ENCODE results near the gene CACNB4. TPM values are rescaled to one million over a fixed set of nuclear protein-coding genes. Genes with fewer than 3 reads are reported as not detected.
"Not testable (repeated sequence)": the region's sequence is repeated elsewhere in the genome, so short reads cannot be mapped to it uniquely, and the experiment has no call there.

CACNB4 gene
- total RNA-seq, 1 donor from 2014 or later: 11.4 TPM

DNA sequence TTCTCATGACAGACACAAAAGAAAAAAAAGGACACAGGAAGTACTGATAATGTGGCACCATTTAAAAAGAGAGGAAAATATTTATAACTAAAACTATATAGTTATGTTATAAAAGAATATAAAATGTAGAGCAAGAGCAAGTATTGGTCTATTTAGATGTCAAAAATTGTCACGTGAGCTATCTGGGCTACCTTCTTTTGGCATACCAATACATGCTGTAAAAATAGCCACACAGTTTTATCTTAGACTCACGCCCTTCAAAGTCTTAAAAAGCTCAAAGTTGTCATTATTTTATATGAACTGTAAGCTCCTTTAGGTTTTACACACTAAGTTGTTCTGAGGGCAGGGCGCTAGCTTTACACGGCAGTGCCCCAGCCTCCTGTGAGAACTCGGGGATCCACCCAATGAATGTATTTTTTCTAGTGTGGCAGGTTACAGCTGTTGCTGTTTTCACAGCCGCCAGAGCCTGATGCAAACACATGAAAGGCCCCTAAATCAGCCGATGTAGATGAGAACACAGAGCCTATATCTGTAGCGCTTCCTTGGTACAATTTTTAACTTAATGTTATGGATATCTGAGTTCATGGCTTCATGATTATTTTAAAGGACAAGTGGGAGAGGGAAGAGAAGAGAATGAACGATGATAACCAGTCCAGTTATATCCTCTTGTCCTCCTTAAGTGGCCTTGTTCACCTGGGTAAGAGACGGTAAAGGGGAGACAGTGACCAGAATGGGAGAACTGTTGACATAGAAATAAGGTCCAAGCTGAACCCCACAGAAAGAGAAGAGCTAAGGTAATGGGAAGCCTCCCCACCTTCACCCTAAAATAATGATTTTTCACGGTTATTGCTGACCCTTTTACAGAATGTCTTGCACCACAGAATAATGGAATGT, 130.8 kb downstream of the CACNB4 start:
- ATAC-seq: no peak
- intact Hi-C loops (cut with DNase I): no loop called here
- no peak for DNase-seq (ENCODE audit: low spot score)

GRCh38 chr2:151965884-151966283, 133.0 kb downstream of the CACNB4 start:
- no peak for DNase-seq (ENCODE audit: low spot score)
- intact Hi-C loops (cut with DNase I): no loop called here
- no peak for ATAC-seq

DNA sequence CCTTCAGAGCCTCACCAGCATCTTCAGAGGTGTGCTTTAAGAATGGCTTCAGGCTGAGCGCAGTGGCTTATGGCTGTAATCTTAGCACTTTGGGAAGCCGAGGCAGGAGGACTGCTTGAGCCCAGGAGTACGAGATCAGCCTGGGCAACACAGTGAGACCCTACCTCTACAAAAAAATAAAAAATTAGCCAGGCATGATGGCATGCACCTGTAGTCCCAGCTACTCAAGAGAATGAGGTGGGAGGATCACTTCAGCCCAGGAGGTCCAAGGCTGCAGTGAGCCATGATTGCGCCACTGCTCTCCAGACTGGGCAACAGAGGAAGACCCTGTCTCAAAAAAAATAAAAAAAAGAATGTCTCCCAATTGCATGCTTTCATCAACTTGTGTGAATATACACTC, 137.3 kb downstream of the CACNB4 start:
- no peak for DNase-seq (ENCODE audit: low spot score)
- intact Hi-C loops (cut with DNase I): no loop called here
- ATAC-seq: no peak

- ATAC-seq: no peak
- intact Hi-C loops (cut with DNase I): no loop called here
- no peak for DNase-seq (ENCODE audit: low spot score)
Observed at GRCh38 chr2:151959238-151959637, 139.6 kb downstream of the CACNB4 start.

GRCh38 chr2:151953467-151953866, 145.4 kb downstream of the CACNB4 start:
- DNase-seq (ENCODE audit: low spot score): no peak
- intact Hi-C loops (cut with DNase I): no loop called here
- no peak for ATAC-seq

DNA sequence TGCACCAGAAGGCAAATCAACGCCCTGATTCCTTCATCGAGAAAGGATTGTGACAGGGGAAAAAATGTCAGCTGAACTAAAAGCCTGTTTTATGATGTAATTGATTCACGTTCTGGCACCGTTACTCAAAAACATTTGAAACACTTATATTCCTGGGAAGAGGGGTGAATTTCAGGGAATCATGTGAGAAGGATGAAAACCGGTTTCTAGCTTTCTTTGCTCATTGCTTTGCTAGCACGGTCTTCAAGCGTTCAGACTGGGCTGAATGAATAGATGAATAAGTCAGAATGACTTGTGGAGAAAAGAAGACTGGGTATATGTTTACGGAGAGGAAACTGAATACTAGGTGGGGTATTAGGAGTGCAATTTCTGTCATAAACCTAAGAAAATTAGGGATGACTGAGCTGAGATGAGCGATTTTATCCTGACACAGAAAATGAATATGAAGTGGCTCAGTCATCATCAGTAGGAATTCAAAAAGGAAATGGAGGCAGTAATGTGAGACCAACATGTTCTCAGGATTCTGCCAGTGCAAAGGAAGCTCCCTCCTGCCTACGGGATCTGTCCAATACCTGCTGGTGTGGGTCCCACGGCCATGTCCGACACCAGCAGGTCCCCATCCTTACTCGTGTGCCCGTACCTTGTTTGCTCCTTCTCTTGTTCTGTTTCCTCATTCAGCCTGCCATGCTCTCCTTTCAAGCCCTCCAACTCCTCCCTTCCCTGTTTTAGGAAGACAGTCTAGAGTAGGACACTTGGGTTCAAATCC, 146.0 kb downstream of the CACNB4 start:
- intact Hi-C loops (cut with DNase I): no loop called here
- no peak for DNase-seq (ENCODE audit: low spot score)
- ATAC-seq: no peak

DNA sequence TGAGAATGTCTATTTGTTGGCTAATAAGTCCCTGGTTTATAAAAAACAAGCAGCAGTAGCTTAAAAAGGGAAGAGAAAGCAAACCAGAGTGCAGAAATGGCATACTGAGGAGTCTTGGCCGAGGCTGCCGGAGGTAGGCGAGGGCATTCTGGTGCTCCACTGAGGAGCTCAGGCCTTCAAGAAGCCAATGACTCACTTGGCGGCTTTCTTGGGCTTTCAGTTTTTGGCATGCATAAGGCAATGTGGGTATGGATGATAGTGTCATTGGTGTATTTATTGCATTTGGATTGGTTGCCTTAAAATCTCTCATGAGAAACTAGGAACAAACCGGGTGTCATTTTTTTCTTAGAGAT, 151.1 kb downstream of the CACNB4 start:
- DNase-seq (ENCODE audit: low spot score): no peak
- intact Hi-C loops (cut with DNase I): no loop called here
- peak; percentile 68 for ATAC-seq

- ATAC-seq (peak; percentile 90), DNase-seq (ENCODE audit: low spot score) (no peak)
- intact Hi-C loops (cut with DNase I): no loop called here
Observed at GRCh38 chr2:151946899-151947812, 151.7 kb downstream of the CACNB4 start.

DNA sequence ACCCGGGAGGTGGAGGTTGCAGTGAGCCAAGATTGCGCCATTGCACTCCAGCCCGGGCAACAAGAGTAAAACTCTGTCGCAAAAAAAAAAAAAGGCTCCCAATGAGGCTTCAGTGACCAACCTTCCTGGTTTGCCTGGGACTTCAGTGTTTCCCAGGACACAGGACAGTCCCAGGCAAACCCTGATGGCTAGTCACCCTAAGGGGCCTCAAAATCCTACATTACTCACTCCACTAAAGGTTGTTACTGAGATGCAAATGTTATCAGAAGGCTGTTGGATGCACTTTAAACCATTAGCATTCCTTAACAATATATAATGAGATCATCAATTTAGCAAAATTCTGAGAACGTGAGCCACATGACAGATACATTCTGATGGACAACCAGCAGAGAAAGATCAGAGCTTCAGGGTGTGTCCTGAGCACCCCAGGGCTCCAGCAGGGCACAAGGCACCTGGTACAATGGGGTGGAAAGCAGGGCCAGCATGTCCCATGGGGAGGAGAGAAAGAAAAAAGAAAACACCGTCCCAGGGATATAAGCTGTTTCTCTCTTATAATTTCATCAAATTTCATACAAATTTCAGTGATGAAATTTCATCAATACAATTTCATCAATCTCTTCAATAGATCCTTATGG, 152.5 kb downstream of the CACNB4 start:
- no peak for DNase-seq (ENCODE audit: low spot score)
- intact Hi-C loops (cut with DNase I): no loop called here
- ATAC-seq: no peak

- ATAC-seq (no peak), DNase-seq (ENCODE audit: low spot score) (no peak)
- intact Hi-C loops (cut with DNase I): no loop called here
Observed at GRCh38 chr2:151945602-151946001, 153.2 kb downstream of the CACNB4 start.

GRCh38 chr2:151945186-151945585, 153.7 kb downstream of the CACNB4 start:
- intact Hi-C loops (cut with DNase I): no loop called here
- no peak for ATAC-seq
- no peak for DNase-seq (ENCODE audit: low spot score)

DNA sequence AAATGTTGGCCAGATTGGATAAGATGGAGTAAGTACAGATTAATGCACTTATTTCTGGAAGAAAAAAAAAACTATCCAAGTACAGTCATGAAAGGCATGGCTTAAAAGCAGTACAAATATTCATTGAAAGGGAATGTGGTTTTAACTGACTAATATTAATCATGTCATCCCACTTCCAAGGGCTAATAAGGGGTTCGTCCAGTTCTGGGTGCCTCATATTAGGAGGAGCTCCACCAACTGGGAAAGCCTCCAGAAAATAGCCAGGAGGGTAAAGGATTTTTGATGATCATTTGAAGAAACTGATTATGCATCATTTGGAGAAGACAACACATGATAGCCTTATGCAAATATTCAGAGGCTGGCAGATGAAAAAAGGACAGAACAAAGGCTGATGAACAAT, 155.4 kb downstream of the CACNB4 start:
- DNase-seq (ENCODE audit: low spot score) (no peak), ATAC-seq (no peak)
- intact Hi-C loops (cut with DNase I): no loop called here

GRCh38 chr2:151942540-151943205, 156.2 kb downstream of the CACNB4 start:
- DNase-seq (ENCODE audit: low spot score); ATAC-seq; intact Hi-C loops (cut with DNase I): not testable (repeated sequence)

DNA sequence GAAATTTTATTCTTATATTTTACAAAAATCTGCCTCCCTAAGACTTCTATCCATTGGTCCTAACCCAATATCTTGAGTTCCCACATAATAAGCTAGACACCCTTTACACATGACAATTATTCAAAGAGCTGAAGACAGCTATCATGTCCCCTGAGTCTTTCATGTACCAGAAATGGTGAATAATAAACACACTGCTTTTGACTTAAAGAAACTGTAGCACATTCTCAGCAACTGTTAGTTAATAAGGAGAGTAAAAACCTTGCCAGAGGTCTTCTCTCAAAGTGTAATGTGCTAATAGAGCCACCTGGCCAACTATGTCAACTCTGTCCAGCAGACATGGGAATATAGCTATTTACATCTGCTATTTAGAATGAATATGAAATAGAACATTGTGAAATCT, 160.9 kb downstream of the CACNB4 start:
- intact Hi-C loops (cut with DNase I): no loop called here
- no peak for ATAC-seq
- DNase-seq (ENCODE audit: low spot score): no peak

DNA sequence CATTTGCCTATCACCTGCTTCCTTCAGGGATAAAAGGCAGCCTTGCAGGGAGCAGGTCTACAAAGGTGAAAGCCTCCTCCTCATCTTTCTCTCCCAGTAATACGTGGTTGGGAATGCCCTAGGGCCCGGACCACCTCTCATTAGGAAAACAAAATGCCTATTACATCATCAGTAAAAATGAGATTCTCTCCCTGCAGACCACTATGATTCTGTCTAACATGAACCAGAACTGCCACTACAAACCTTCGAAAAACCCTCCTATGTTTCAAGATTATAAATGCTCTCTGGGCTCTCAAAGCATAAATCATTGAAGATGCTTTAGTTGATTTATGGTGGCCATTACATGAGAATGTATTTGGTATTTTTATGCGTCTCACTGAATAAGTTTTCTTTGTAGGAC, 162.2 kb downstream of the CACNB4 start:
- DNase-seq (ENCODE audit: low spot score) (no peak), ATAC-seq (no peak)
- intact Hi-C loops (cut with DNase I): no loop called here

DNA sequence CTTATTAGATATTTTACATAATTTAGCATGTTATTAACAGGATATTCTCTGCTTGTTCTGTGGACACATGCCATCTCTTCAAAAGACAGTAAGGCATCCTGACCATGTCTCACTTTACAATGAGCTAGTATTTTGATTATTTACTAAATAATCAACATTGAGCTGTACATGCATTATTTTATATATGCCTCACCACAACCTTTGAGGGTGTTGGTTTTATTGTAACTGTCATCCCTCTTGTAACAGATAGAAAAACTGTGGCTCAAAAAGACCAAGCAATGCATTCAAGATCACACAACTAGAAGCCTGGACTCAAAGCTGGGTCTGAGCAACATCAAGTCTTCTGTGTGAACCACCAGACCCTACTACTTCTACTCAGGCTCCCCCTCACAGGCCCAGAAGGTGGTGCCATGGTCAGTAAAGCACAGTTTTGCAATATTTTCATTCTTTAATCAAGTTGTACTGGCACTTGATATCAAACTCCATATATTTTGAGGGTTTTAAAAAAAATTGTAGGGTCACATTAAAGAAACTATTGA, 165.5 kb downstream of the CACNB4 start:
- DNase-seq (ENCODE audit: low spot score) (no peak), ATAC-seq (no peak)
- intact Hi-C loops (cut with DNase I): no loop called here

GRCh38 chr2:151931756-151932155, 167.1 kb downstream of the CACNB4 start:
- intact Hi-C loops (cut with DNase I): no loop called here
- no peak for ATAC-seq
- DNase-seq (ENCODE audit: low spot score): no peak

- intact Hi-C loops (cut with DNase I): no loop called here
- no peak for ATAC-seq
- no peak for DNase-seq (ENCODE audit: low spot score)
Observed at GRCh38 chr2:151931030-151931611, 167.7 kb downstream of the CACNB4 start.
